ENCODE data around the gene HIVEP3.
A peak's percentile ranks its signal among the peaks of the same experiment; 100 is the strongest.

Gene HIVEP3

GRCh38 chr1:41683681-41684500, 234.8 kb downstream of the HIVEP3 start:
- Histone ChIP-seq H4K20me1 (ENCODE audit: insufficient read depth, low read length, poor library complexity, severe bottlenecking) (no peaks in the 10 kb centered on the region), H3K9me2 (replicated peaks; ENCODE audit: low read depth, low read length) (no peaks in the 10 kb centered on the region), H3K4me3 (ENCODE audit: low read length, poor library complexity, severe bottlenecking) (peak overlapping the region; percentile 48), H3K9me3 (ENCODE audit: insufficient read depth, low read depth, low read length) (no peaks in the 10 kb centered on the region), H3K79me2 (ENCODE audit: insufficient read depth, low read length) (no peaks in the 10 kb centered on the region), H3K36me3 (ENCODE audit: insufficient read depth, low read length) (no peaks in the 10 kb centered on the region), H3K4me2 (ENCODE audit: low read depth, low read length, poor library complexity, severe bottlenecking) (peak overlapping the region; percentile 69), H3F3A (ENCODE audit: low read depth) (no peaks in the 10 kb centered on the region), H2AFZ (ENCODE audit: low read length) (no peak overlapping the region), H3K9ac (ENCODE audit: low read depth, low read length, poor library complexity, severe bottlenecking) (peak overlapping the region; percentile 60), H3K4me1 (ENCODE audit: insufficient read depth, low read length, poor library complexity, severe bottlenecking) (peaks cover 62% of the 10 kb centered on the region), H3K27me3 (ENCODE audit: insufficient read depth, low read length, poor library complexity, severe bottlenecking) (no peaks in the 10 kb centered on the region)
- TF ChIP-seq EZH2phosphoT487 (IDR thresholded peaks at IDR 0.05; ENCODE audit: borderline replicate concordance) (no peak), CTCF (conservative IDR thresholded peaks at IDR 0.05; ENCODE audit: low read length) (no peak)

- Histone ChIP-seq H4K20me1 (ENCODE audit: insufficient read depth, low read length, poor library complexity, severe bottlenecking) (no peaks in the 10 kb centered on the region), H2AFZ (ENCODE audit: low read length) (no peak overlapping the region), H3K9me3 (ENCODE audit: insufficient read depth, low read depth, low read length) (no peaks in the 10 kb centered on the region), H3K27me3 (ENCODE audit: insufficient read depth, low read length, poor library complexity, severe bottlenecking) (no peaks in the 10 kb centered on the region), H3K79me2 (ENCODE audit: insufficient read depth, low read length) (no peaks in the 10 kb centered on the region), H3K9me2 (replicated peaks; ENCODE audit: low read depth, low read length) (no peaks in the 10 kb centered on the region), H3K36me3 (ENCODE audit: insufficient read depth, low read length) (no peaks in the 10 kb centered on the region), H3K4me1 (ENCODE audit: insufficient read depth, low read length, poor library complexity, severe bottlenecking) (peaks cover 64% of the 10 kb centered on the region), H3K9ac (ENCODE audit: low read depth, low read length, poor library complexity, severe bottlenecking) (peak overlapping the region; percentile 60), H3K4me3 (ENCODE audit: low read length, poor library complexity, severe bottlenecking) (peak overlapping the region; percentile 48), H3F3A (ENCODE audit: low read depth) (no peaks in the 10 kb centered on the region), H3K4me2 (ENCODE audit: low read depth, low read length, poor library complexity, severe bottlenecking) (peak overlapping the region; percentile 69)
- no peak for TF ChIP-seq EZH2phosphoT487 (IDR thresholded peaks at IDR 0.05; ENCODE audit: borderline replicate concordance)
- TF ChIP-seq CTCF (conservative IDR thresholded peaks at IDR 0.05; ENCODE audit: low read length), result no peak
Observed at GRCh38 chr1:41682845-41683625, 235.7 kb downstream of the HIVEP3 start.

- Histone ChIP-seq H3K9me2 (replicated peaks; ENCODE audit: low read depth, low read length) (no peaks in the 10 kb centered on the region), H3K4me3 (ENCODE audit: low read length, poor library complexity, severe bottlenecking) (no peak overlapping the region), H2AFZ (ENCODE audit: low read length) (no peak overlapping the region), H3K36me3 (ENCODE audit: insufficient read depth, low read length) (no peaks in the 10 kb centered on the region), H3K4me1 (ENCODE audit: insufficient read depth, low read length, poor library complexity, severe bottlenecking) (peaks cover 68% of the 10 kb centered on the region), H3K9me3 (ENCODE audit: insufficient read depth, low read depth, low read length) (no peaks in the 10 kb centered on the region), H3K9ac (ENCODE audit: low read depth, low read length, poor library complexity, severe bottlenecking) (peak overlapping the region; percentile 60), H3K79me2 (ENCODE audit: insufficient read depth, low read length) (no peaks in the 10 kb centered on the region), H3K4me2 (ENCODE audit: low read depth, low read length, poor library complexity, severe bottlenecking) (no peak overlapping the region), H4K20me1 (ENCODE audit: insufficient read depth, low read length, poor library complexity, severe bottlenecking) (no peaks in the 10 kb centered on the region), H3F3A (ENCODE audit: low read depth) (no peaks in the 10 kb centered on the region), H3K27me3 (ENCODE audit: insufficient read depth, low read length, poor library complexity, severe bottlenecking) (no peaks in the 10 kb centered on the region)
- no peak for TF ChIP-seq CTCF (conservative IDR thresholded peaks at IDR 0.05; ENCODE audit: low read length)
- TF ChIP-seq EZH2phosphoT487 (IDR thresholded peaks at IDR 0.05; ENCODE audit: borderline replicate concordance), result no peak
Observed at GRCh38 chr1:41682149-41682548, 236.6 kb downstream of the HIVEP3 start.

Measured in Loucy (cell line).